Epidermal melanocyte (primary cell): ENCODE results near the gene MAP4K2.

ENCODE experiments used
- DNase-seq: peaks from one replicate; pipeline ENCODE4 v3.0.0; 2011; ENCODE audit warnings: low spot score; ENCODE audit not compliant: insufficient read length

Gene MAP4K2

GRCh38 chr11:64755681-64756361 is 47.2 kb downstream of the MAP4K2 start:
- DNase-seq, result no peak

- DNase-seq, result no peak
These were observed 47.9 kb downstream of the MAP4K2 start for GRCh38 chr11:64754919-64755662.

DNA sequence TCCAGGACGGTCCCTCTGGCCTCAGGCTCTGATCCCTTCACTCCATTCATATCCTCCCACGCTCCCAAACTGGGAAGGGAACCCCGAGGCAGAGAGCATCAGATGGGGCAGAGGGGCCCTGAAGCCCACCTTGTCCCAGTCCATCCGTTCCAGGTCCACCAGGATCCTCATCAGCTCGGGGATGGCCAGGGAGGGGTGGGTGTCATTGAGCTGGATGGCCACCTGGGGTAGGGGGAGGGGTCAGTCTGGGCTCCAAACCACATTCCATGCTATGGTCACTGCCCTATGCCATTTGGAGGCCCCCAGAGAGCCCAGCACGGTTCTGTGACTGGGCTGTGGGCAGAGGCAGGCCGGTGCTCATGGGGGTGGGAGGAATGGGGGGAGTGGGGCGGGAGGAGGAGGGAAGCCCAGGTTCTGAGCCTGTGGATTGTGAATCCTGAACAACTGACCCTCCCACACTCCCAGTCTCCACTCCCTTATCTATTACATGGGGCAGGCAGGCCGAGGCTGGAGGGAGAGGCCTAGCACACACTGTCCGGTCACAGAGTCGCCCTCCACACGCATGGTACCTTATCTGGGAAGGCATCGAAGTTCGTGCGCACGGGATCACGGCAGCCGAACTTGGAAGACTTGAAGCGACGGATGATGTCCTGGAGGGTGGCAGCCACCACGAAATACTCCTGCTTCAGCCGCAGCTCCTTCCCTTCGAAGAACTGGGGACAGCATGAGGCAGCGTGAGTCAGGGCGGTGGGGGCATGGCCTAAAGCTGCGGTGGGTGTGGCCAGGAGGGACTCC is 48.7 kb downstream of the MAP4K2 start:
- no peak for DNase-seq

- DNase-seq, result no peak
These were observed 49.5 kb downstream of the MAP4K2 start for GRCh38 chr11:64753380-64754123.

- DNase-seq, result no peak
These were observed 50.0 kb downstream of the MAP4K2 start for GRCh38 chr11:64753019-64753379.

GRCh38 chr11:64752175-64752970 is 50.6 kb downstream of the MAP4K2 start:
- no peak for DNase-seq

DNA sequence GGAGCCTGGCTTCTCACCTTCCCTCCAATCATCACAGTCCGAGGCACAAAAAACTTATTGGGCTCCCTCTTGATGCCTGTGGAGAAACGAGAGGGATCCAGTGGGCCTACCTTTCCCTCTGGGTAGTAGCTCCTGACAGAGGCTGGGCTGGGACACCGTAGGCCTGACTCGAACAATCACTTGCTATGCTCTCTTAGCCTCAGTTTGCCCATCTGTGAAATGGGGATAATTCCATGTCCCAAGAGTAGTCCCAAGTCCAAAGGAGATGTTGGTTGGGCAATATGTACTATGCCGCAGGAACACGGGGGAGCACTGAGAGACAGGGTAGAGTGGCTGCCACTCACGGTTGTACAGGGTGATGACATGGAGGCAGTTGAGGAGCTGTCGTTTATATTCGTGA is 51.4 kb downstream of the MAP4K2 start:
- no peak for DNase-seq

DNA sequence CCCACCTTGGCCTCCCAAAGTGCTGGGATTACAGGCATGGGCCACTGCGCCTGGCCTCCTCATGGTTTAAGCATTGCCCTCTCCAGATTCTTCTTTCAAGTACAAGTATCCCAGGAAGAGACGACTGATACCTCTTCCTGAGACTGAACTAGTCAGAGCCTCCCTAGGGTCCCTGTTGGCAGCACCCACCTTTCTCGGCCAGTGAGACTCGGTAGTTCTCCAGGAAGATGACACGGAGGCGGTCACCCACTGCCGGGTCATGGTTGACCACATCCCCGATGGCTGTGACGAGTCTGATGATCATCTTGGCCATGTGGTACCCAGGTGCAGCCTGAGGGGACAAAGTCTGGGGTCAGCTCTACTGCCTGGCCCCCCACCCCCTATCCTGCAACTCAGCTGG is 51.9 kb downstream of the MAP4K2 start:
- no peak for DNase-seq

DNA sequence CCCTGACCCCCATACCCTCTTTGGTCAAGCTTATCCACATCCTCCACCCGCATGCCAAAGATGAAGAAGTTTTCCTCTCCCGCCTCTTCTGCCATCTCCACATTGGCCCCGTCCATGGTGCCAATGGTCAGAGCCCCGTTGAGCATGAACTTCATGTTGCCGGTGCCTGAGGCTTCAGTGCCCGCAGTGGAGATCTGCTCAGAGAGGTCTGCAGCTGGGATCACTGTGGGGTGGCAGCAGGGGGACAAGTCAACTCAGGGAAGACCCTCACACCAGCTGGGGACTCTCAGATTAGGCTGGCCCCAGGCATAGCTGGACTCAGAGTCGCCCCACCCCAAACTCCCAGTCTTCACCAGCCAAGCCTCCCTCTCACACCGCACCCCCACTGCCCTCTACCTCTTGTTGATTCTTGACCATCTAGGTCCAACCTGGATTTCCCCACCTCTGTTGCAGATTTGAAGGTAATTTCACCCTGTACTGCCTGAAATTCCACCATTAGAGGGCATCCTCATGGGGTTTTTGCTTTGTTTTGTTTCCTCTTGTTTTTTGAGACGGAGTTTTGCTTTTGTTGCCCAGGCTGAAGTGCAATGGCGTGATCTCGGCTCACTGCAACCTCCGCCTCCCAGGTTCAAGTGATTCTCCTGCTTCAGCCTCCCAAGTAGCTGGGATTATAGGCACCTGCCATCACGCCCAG is 52.5 kb downstream of the MAP4K2 start:
- DNase-seq, result no peak

DNA sequence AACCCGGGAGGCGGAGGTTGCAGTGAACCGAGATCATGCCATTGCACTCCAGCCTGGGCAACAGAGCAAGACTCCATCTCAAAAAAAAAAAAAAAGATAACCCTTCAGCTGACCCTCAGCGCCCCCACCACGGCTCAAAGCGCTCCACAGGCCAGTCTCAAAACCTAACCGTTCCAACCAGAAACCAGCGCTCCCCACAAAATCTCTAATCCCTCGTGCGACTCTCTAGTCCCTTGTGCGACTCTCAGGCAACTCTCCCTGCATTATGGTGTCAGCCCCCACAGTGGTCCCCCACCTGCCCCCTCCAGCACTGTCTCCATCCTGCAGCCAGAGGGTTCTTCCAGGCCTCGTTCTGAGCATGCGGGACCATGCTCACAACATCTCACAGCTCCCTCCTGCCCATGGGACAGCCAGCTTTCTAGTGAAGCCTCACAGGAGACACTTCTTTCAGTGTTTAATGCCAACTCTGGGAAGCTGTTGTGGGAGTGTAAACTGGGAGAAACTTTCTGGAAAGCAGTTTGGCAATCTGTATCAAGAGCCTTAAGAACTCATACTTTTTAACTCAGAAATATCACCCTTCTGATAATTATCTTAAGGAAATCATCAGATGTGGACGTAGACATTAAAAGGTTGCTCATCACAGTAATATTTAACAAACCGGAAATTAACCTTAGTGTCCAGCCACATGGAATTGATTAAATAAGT is 54.9 kb downstream of the MAP4K2 start:
- no peak for DNase-seq

DNA sequence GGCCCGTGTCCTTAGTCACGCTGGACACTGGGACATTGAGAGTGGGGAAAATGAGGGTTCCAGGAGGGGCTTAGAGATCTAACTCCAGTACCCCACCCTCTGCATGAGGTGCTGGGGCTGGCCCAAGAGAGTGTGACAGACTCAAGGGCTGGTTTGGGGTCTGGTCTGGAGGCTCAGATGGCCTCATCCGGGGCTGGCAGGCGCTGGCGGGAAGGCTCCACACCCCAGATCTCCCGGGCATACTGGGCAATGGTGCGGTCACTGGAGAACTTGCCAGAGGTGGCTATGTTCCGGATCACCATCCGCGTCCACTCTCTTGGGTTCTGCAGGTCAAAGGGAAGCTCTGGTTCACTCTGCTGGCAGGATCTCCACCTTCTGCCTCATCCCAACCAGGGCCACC is 56.5 kb downstream of the MAP4K2 start:
- no peak for DNase-seq

DNA sequence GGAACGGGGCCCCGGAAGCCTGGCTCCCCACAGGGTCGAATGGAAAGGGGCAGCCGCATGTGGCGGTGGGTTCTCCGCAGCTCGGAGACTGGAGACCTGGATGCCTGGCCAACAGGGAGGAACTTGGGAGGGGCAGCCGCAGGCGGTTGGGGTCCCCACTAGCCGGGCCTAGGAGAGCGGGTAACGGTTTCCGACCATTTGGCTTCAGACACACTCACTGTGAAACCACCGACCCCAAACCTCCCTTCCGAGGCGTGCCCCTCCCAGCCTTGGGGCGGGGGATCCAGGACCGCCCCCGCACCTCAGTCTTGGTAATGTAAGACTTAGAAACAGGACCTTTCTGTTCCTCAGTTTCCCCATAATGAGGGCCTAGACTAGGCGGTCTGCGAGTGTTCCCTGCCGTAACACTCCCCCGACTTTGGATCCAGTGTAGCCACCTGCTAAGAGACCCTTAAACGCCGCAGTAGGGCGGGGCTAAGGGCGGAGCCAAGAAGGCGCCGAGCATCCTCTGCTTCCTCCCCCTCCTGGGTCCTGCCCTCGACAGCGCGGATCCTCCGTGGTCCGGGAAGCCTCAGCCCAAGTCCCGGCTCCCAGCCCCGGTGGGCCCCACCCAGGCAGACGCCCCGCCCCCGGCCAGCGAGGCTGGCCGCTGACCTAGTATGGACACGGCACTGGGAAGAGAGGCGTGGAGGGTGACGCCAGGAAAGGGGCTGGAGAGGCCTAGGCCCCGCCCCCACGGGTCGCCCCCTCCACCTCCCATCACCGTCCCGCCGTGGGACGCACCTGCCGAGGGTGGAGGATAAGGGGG is 57.3 kb downstream of the MAP4K2 start:
- DNase-seq, result peak; percentile 55

- DNase-seq, result no peak
These were observed 57.9 kb downstream of the MAP4K2 start for GRCh38 chr11:64745189-64745520.

DNA sequence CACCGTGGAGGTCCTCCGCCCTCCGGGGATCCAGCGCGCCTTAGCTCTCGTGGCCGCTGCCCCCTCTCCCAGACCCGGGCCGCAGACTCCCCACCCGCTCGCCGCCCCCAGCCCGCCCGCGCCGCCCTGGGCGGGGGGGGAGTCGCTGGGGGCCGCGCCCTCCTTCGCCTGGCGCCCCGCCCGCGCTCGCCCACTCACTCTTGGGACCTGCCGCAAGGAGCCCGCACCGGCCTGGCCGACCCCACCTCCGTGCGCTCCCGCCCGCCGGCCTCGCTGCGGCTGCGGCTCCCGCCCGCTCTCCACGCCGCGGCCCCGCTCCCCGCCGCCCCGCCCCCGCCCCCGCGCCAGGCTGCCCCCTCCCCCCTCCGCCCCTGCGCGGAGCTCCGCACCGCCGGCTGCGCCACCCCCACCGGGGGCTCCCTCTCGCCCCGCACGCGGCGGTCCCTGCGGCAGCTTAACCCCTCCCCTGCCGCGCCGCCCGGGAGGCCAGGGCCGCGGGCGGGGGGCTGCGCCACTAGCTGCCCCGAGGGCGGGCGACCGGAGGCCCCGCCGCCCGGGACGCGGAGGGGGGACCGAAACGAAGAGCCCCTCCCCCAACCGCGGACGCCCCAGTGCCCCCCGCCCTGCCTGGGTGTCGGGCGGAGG is 58.3 kb downstream of the MAP4K2 start:
- DNase-seq, result no peak

- peak; percentile 24 for DNase-seq
These were observed 59.1 kb downstream of the MAP4K2 start, which contains the start of gene RASGRP2 for GRCh38 chr11:64743591-64744543. Gene RASGRP2 (minus strand): TSS chr11:64744142. CDS start chr11:64742866, 1,276 bp downstream.

DNA sequence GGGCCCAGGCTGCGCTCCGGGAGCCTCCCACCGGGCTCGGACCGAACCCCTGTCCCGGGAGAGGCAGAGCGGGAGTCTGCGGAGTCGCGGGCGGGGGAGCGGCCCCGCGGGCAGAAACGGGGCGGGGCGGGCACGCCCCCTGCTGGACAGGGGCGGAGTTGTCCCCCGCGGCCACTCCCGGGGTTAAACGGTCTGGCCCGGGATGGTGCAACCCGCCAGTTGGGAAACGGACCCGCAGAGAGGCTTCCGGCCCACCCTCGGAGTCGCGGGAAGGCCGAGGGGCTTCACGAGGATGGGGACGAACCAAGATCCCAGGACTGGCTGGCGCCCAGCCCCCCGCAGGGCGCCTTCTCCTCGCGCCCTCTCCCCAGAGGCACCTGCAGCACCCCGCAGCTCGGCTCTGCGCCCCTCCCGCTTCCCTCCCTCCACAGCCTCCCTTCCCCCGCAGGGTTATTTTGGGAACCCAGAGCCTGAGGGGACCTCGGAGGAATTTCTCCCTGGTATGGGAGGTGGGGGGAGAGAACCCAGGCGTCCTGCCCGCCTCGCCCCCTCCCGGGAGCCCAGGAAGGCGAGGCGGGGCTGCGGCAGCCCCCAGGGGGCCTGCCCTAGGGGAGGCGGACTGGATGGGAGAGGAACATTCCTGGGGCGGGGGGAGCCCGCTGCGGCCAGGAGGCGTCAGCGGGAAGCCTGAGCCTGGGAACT is 60.0 kb downstream of the MAP4K2 start:
- DNase-seq, result peak; percentile 90
